HEK293T (cell line): Measurements from ENCODE around the gene SMARCA1.

Experiments used
- ARNT ChIP-seq: fragments of 450-650 bp; IDR thresholded peaks from 2 replicates; pipeline ENCODE4 v1.6.1; 2017; ENCODE audit warnings: mild to moderate bottlenecking
- CTBP1 ChIP-seq: fragments of 450-650 bp; IDR thresholded peaks from 2 replicates; pipeline ENCODE4 v1.6.1; 2016; ENCODE audit warnings: borderline replicate concordance
- ELF4 ChIP-seq: fragments of 450-650 bp; IDR thresholded peaks from 2 replicates; pipeline ENCODE4 v1.6.1; 2017; ENCODE audit warnings: antibody characterized with exemption
- FOXA1 ChIP-seq: fragments of 450-650 bp; IDR thresholded peaks from 2 replicates; pipeline ENCODE4 v1.6.1; 2016; ENCODE audit warnings: mild to moderate bottlenecking
- FOXM1 ChIP-seq: fragments of 450-650 bp; IDR thresholded peaks from 2 replicates; pipeline ENCODE4 v1.6.1; 2017; ENCODE audit warnings: mild to moderate bottlenecking, borderline replicate concordance
- NFRKB ChIP-seq: fragments of 450-650 bp; IDR thresholded peaks from 2 replicates; pipeline ENCODE4 v1.6.1; 2016; ENCODE audit warnings: mild to moderate bottlenecking, moderate library complexity

GRCh38 chrX:129433945-129434344 lies 89.3 kb downstream of the SMARCA1 start:
- no peak for TF ChIP-seq ARNT
- no peak for TF ChIP-seq CTBP1
- TF ChIP-seq FOXA1: no peak
- no peak for TF ChIP-seq FOXM1
- no peak for TF ChIP-seq NFRKB
- TF ChIP-seq ELF4: no peak
